GM12878 (cell line): ENCODE results near the gene PPP1R17. TPM values are rescaled to one million over a fixed set of nuclear protein-coding genes. Genes with fewer than 3 reads are reported as not detected.

Experiments
- ATAC-seq: fragments of 200-7000 bp; cut with Tn5 transposase; 3 replicates; pipeline ENCODE4 v1.9.1; 2020; ENCODE audit warnings: mild to moderate bottlenecking, moderate library complexity
- BruUV-seq: library from RNA; stranded (reverse); fragments of 400-500 nt; replicated peaks from 2 replicates; lab custom pipeline; 2021; lab: Mats Ljungman, UMichigan
- CTCF ChIA-PET: fragments of 300-600 bp; sonication (Branson Sonifier 250); formaldehyde crosslinking; extraction: SDS; loops from one replicate; lab custom pipeline; 2021; ENCODE audit warnings: inconsistent platforms; lab: Yijun Ruan, JAX
- POLR2A ChIA-PET: fragments of 350-600 bp; formaldehyde crosslinking; extraction: SDS; loops from one replicate; lab custom pipeline; 2021; ENCODE audit warnings: inconsistent platforms; lab: Charles Lee
- RAD21 ChIA-PET: fragments of 300-600 bp; sonication (Branson Sonifier 250); formaldehyde crosslinking; loops from one replicate; lab custom pipeline; 2023; ENCODE audit warnings: antibody characterized with exemption; ENCODE audit not compliant: unreplicated experiment; lab: Charles Lee
- SMC1A ChIA-PET: fragments of 300-600 bp; sonication (Branson Sonifier 250); formaldehyde crosslinking; loops from one replicate; lab custom pipeline; 2023; ENCODE audit not compliant: unreplicated experiment, uncharacterized antibody; lab: Charles Lee
- DNase-seq: peaks from one replicate; pipeline ENCODE4 v3.0.0-alpha.2; 2011; ENCODE audit warnings: low read depth, low spot score
- FAIRE-seq: peaks from 3 replicates; lab custom pipeline; 2011; peaks lifted over from hg19 to GRCh38; lab: Jason Lieb, UNC
- H2AFZ ChIP-seq: 2 replicates; pipeline ENCODE4 v1.6.0; 2011; ENCODE audit warnings: low read depth, low read length, control low read depth; ENCODE audit not compliant: control insufficient read depth
- H3K27ac ChIP-seq: 2 replicates; pipeline ENCODE4 v1.5.1; 2011; ENCODE audit warnings: control low read depth; ENCODE audit not compliant: control insufficient read depth, insufficient read depth
- H3K27me3 ChIP-seq, 2 experiments: replicated peaks in 1 of 2; 2 replicates each; pipeline versions ENCODE4 v1.6.0 to v1.6.1; 2011; ENCODE audit warnings: low read length in 1 of 2; ENCODE audit not compliant: control insufficient read depth in 2 of 2, insufficient read depth in 2 of 2
- H3K36me3 ChIP-seq, 2 experiments: 2 replicates each; pipeline ENCODE4 v1.5.1; 2011; ENCODE audit warnings: low read length in 1 of 2; ENCODE audit not compliant: control insufficient read depth in 2 of 2, insufficient read depth in 2 of 2
- H3K4me1 ChIP-seq: 2 replicates; pipeline ENCODE4 v1.6.1; 2011; ENCODE audit warnings: mild to moderate bottlenecking, low read length, moderate library complexity, mixed read lengths; ENCODE audit not compliant: control insufficient read depth, insufficient read depth
- H3K4me2 ChIP-seq: 2 replicates; pipeline ENCODE4 v1.6.0; 2011; ENCODE audit warnings: control low read depth; ENCODE audit not compliant: control insufficient read depth, insufficient read depth
- H3K4me3 ChIP-seq: fragments of 200-600 bp; sonication (generic); 2 replicates; pipeline ENCODE4 v1.5.1; 2016
- H3K79me2 ChIP-seq: 2 replicates; pipeline ENCODE4 v1.6.0; 2011; ENCODE audit warnings: low read length; ENCODE audit not compliant: control insufficient read depth, insufficient read depth
- H3K9ac ChIP-seq: 2 replicates; pipeline ENCODE4 v1.8.0; 2011; ENCODE audit warnings: low read length, control low read depth, mixed read lengths; ENCODE audit not compliant: control insufficient read depth, insufficient read depth
- H3K9me3 ChIP-seq: replicated peaks from 3 replicates; pipeline ENCODE4 v1.5.1; 2011; ENCODE audit warnings: mild to moderate bottlenecking, low read length; ENCODE audit not compliant: control insufficient read depth, insufficient read depth
- H4K20me1 ChIP-seq: 2 replicates; pipeline ENCODE4 v1.6.0; 2011; ENCODE audit not compliant: control insufficient read depth, insufficient read depth
- CBFB ChIP-seq: IDR thresholded peaks from 2 replicates; pipeline ENCODE4 v1.6.1; 2016; ENCODE audit warnings: antibody characterized with exemption, low read depth
- EZH2 ChIP-seq: IDR thresholded peaks from 2 replicates; pipeline ENCODE4 v1.6.1; 2012; ENCODE audit warnings: low read depth, mild to moderate bottlenecking, control low read depth, inconsistent platforms, low read length, borderline replicate concordance; ENCODE audit not compliant: control insufficient read depth
- IRF3 ChIP-seq: fragments of 450-650 bp; IDR thresholded peaks from 2 replicates; pipeline ENCODE4 v1.6.1; 2014; ENCODE audit warnings: mild to moderate bottlenecking
- IRF4 ChIP-seq: IDR thresholded peaks from 2 replicates; pipeline ENCODE4 v1.6.1; 2011; ENCODE audit warnings: low read depth, low read length
- MTA2 ChIP-seq: fragments of 450-650 bp; IDR thresholded peaks from 2 replicates; pipeline ENCODE4 v1.6.1; 2016; ENCODE audit warnings: low read depth, mild to moderate bottlenecking, moderate library complexity
- NFIC ChIP-seq: IDR thresholded peaks from 2 replicates; pipeline ENCODE4 v1.6.1; 2012; ENCODE audit warnings: low read depth, mild to moderate bottlenecking, inconsistent platforms, low read length, moderate library complexity
- NR2C2 ChIP-seq: IDR thresholded peaks from 2 replicates; pipeline ENCODE4 v1.6.1; 2011; ENCODE audit warnings: borderline replicate concordance, low read depth; ENCODE audit not compliant: control insufficient read depth, insufficient read length
- PML ChIP-seq: IDR thresholded peaks from 2 replicates; pipeline ENCODE4 v1.6.1; 2012; ENCODE audit warnings: low read length, inconsistent platforms
- POLR2AphosphoS5 ChIP-seq: IDR thresholded peaks from 2 replicates; pipeline ENCODE4 v1.6.1; 2011; ENCODE audit warnings: mild to moderate bottlenecking, low read length, inconsistent platforms
- RUNX3 ChIP-seq: IDR thresholded peaks from 2 replicates; pipeline ENCODE4 v1.6.1; 2012; ENCODE audit warnings: low read length, inconsistent platforms
- SUPT20H ChIP-seq: IDR thresholded peaks from 2 replicates; pipeline ENCODE4 v1.6.1; 2011; ENCODE audit warnings: low read depth, mild to moderate bottlenecking, low read length, moderate library complexity, borderline replicate concordance; ENCODE audit not compliant: control insufficient read depth
- TBL1XR1 ChIP-seq: IDR thresholded peaks from 2 replicates; pipeline ENCODE4 v1.6.1; 2012; ENCODE audit warnings: low read depth, low read length, improper control_type of control experiment
- ZNF207 ChIP-seq: fragments of 450-650 bp; IDR thresholded peaks from 2 replicates; pipeline ENCODE4 v1.6.1; 2014; ENCODE audit warnings: antibody characterized with exemption, mild to moderate bottlenecking, borderline replicate concordance
- WGBS: methylation state at CpG from one replicate; pipeline ENCODE4 v1.1.6; 2016; ENCODE audit warnings: low lambda C conversion rate; ENCODE audit not compliant: insufficient replicate concordance, insufficient coverage; ENCODE audit errors: missing lambda C conversion rate; 5-methylcytosine and 5-hydroxymethylcytosine counted together
- in situ Hi-C: fragments of 300-500 bp; cut with MboI; formaldehyde crosslinking; loops from 9 replicates; pipeline ENCODE4 v1.14.3; 2018; ENCODE audit warnings: mixed read lengths
- intact Hi-C: fragments of 100-400 bp; cut with micrococcal nuclease; formaldehyde crosslinking; loops from one replicate; pipeline ENCODE4 v1.14.2; 2022; ENCODE audit not compliant: unreplicated experiment
- polyA plus RNA-seq, 11 experiments: library from polyadenylated mRNA; depleted of rRNA in 4 of 11; unstranded in 6 of 11; stranded (reverse) in 5 of 11; fragments of >200 nt; fragmentation: Nextera tagmentation in 4 of 11; fragmentation: Illumina TruSeq in 1 of 11; extraction: Ambion mirVana in 4 of 11; extraction: Trizol in 1 of 11; gene quantifications; 1 replicate in 1 of 11; 2 replicates in 10 of 11; pipeline versions ENCODE4 v1.2.1 to v1.2.3, GENCODE V29; 2011 to 2016; ENCODE audit warnings: inconsistent platforms in 2 of 11, missing spikeins in 2 of 11, low read depth in 1 of 11
- total RNA-seq, 4 experiments: library from RNA; depleted of rRNA in 3 of 4; stranded (reverse); fragments of >200 nt in 3 of 4; fragmentation: Illumina TruSeq in 1 of 4; extraction: Trizol in 1 of 4; gene quantifications; 2 replicates each; pipeline versions ENCODE4 v1.2.1 to v1.2.3, GENCODE V29; 2013 to 2021

PPP1R17 gene
- total and polyA plus RNA-seq, 10 of the 15 experiments (the other 5 are each of a cell fraction or from before 2014, with no cell fraction given) = 0.05 to 0.28 (median 0.19) TPM; not detected in 7

GRCh38 chr7:31716355-31716754 lies 29.3 kb downstream of the PPP1R17 start (continued):
- no peak for TF ChIP-seq IRF4
- TF ChIP-seq SUPT20H = no peak
- TF ChIP-seq NR2C2 = no peak

DNA sequence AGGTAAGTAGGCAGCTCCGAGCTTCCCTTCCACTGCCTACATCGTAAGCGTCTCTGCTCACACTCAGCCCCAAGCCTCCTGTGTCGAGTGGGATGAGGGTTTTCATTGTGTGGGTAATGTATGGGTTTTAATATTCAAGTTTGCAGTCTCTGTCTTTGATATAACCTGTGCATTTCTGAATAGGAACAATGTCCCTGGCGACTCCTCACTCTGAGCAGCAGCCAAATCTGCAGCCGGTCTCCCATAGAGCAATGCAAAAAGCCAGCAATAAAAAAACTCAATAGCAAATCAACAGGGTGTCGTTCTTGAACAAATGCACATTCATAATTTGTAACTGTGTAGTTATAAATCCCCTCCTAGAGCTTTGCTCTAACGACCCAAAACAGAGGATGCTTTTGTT lies 33.4 kb downstream of the PPP1R17 start:
- Histone ChIP-seq H3K36me3 (no peaks in the 10 kb centered on the region), H3K4me3 (no peak overlapping the region), H3K9ac (no peak overlapping the region), H3K27ac (no peak overlapping the region), H4K20me1 (no peaks in the 10 kb centered on the region), H3K27me3 (no peaks in the 10 kb centered on the region), H3K79me2 (no peaks in the 10 kb centered on the region), H3K9me3 (no peaks in the 10 kb centered on the region), H2AFZ (no peak overlapping the region), H3K4me2 (no peak overlapping the region), H3K4me1 (no peaks in the 10 kb centered on the region)
- ChIA-PET RAD21 (no interaction called here), POLR2A (no interaction called here), SMC1A (no interaction called here), CTCF (no interaction called here)
- 37% methylated on average over 8 of the region's 8 CpGs for WGBS
- TF ChIP-seq ZNF207 = no peak
- TF ChIP-seq NFIC = no peak
- TF ChIP-seq CBFB = no peak
- TF ChIP-seq RUNX3 = no peak
- TF ChIP-seq TBL1XR1 = no peak
- TF ChIP-seq IRF3 = no peak
- TF ChIP-seq POLR2AphosphoS5 = no peak
- no peak for TF ChIP-seq MTA2
- no peak for TF ChIP-seq PML
- TF ChIP-seq EZH2 = no peak
- no peak for DNase-seq
- ATAC-seq = no peak
- no peak for FAIRE-seq
- intact Hi-C loops (no loop called here), in situ Hi-C loops (no loop called here)
- BruUV-seq = no TSS peak
